K562 (cell line): ENCODE data around the gene BHLHE40. TPM values are rescaled to one million over a fixed set of nuclear protein-coding genes. Genes with fewer than 3 reads are reported as not detected.

ENCODE experiments used
- CSDE1 ChIP-seq, 2 experiments: fragments of 450-650 bp; IDR thresholded peaks; 2 replicates each; pipeline ENCODE4 v1.6.1; 2016; ENCODE audit warnings: mild to moderate bottlenecking in 1 of 2
- DPF2 ChIP-seq: fragments of 450-650 bp; IDR thresholded peaks from 2 replicates; pipeline ENCODE4 v1.6.1; 2016
- ESRRA ChIP-seq: fragments of 450-650 bp; IDR thresholded peaks from 2 replicates; pipeline ENCODE4 v1.6.1; 2014; ENCODE audit warnings: low read depth, mild to moderate bottlenecking, moderate library complexity, borderline replicate concordance
- JUN ChIP-seq, 2 experiments: sonication (generic) in 1 of 2; formaldehyde crosslinking in 1 of 2; IDR thresholded peaks; 2 replicates each; pipeline versions ENCODE4 v1.6.1 to v1.8.0; 2012 to 2022; ENCODE audit warnings: borderline replicate concordance in 2 of 2, mild to moderate bottlenecking in 2 of 2, improper control_type of control experiment in 1 of 2, low read depth in 1 of 2, low read length in 1 of 2, missing genetic modification reagents in 1 of 2
- MAX ChIP-seq: sonication (generic); formaldehyde crosslinking; IDR thresholded peaks from 2 replicates; pipeline ENCODE4 v1.9.0; 2022; ENCODE audit warnings: mild to moderate bottlenecking, missing genetic modification reagents
- PHF20 ChIP-seq: fragments of 450-650 bp; IDR thresholded peaks from 2 replicates; pipeline ENCODE4 v1.6.1; 2018; ENCODE audit not compliant: partially characterized antibody
- PKNOX1 ChIP-seq: fragments of 450-650 bp; IDR thresholded peaks from 2 replicates; pipeline ENCODE4 v1.6.1; 2016
- POLR2AphosphoS5 ChIP-seq: IDR thresholded peaks from 2 replicates; pipeline ENCODE4 v1.6.1; 2011; ENCODE audit warnings: mild to moderate bottlenecking, low read depth, low read length, moderate library complexity; ENCODE audit not compliant: control insufficient read depth, insufficient read depth
- SMAD3 ChIP-seq: fragments of 450-650 bp; formaldehyde crosslinking; conservative IDR thresholded peaks from 2 replicates; pipeline ENCODE4 v1.4.0; 2020; ENCODE audit warnings: mild to moderate bottlenecking
- SMARCE1 ChIP-seq: fragments of 450-650 bp; IDR thresholded peaks from 2 replicates; pipeline ENCODE4 v1.7.1; 2016; ENCODE audit warnings: mild to moderate bottlenecking
- SOX6 ChIP-seq: fragments of 450-650 bp; IDR thresholded peaks from 2 replicates; pipeline ENCODE4 v1.6.1; 2014; ENCODE audit warnings: mild to moderate bottlenecking
- SP2 ChIP-seq: IDR thresholded peaks from 2 replicates; pipeline ENCODE4 v1.6.1; 2011; ENCODE audit warnings: mild to moderate bottlenecking, low read depth, low read length, moderate library complexity; ENCODE audit not compliant: poor library complexity, severe bottlenecking; ENCODE audit errors: extremely low read depth
- STAG1 ChIP-seq: sonication (generic); formaldehyde crosslinking; IDR thresholded peaks from 2 replicates; pipeline ENCODE4 v1.5.0; 2020; ENCODE audit warnings: missing genetic modification reagents, borderline replicate concordance
- TCFL5 ChIP-seq: fragments of 250-450 bp; sonication (Bioruptor Pico); conservative IDR thresholded peaks from 2 replicates; pipeline ENCODE4 v1.6.1; 2021; ENCODE audit warnings: mild to moderate bottlenecking, moderate library complexity, matching md5 sums
- ZNF197 ChIP-seq: fragments of 200-800 bp; sonication (Bioruptor generic); IDR thresholded peaks from 2 replicates; pipeline ENCODE4 v1.6.1; 2016; ENCODE audit warnings: low read depth, missing genetic modification characterization, missing compliant biosample characterization
- ZNF324 ChIP-seq: fragments of 250-450 bp; sonication (Bioruptor Pico); IDR thresholded peaks from 2 replicates; pipeline ENCODE4 v1.4.0; 2020; ENCODE audit warnings: mild to moderate bottlenecking
- ZNF584 ChIP-seq: fragments of 200-800 bp; sonication (Bioruptor generic); IDR thresholded peaks from 2 replicates; pipeline ENCODE4 v1.6.1; 2016; ENCODE audit warnings: low read depth, mild to moderate bottlenecking, missing genetic modification characterization, missing compliant biosample characterization
- polyA plus RNA-seq, 8 experiments: library from polyadenylated mRNA; depleted of rRNA in 4 of 8; stranded (reverse) in 5 of 8; unstranded in 3 of 8; fragments of >200 nt; fragmentation: Nextera tagmentation in 2 of 8; fragmentation: Illumina TruSeq in 1 of 8; extraction: Ambion mirVana in 2 of 8; extraction: Trizol in 1 of 8; gene quantifications; 2 replicates each; pipeline versions ENCODE4 v1.2.1 to v1.2.3, GENCODE V29; 2011 to 2014; ENCODE audit warnings: inconsistent platforms in 1 of 8, missing spikeins in 1 of 8
- total RNA-seq, 7 experiments: library from RNA; depleted of rRNA in 6 of 7; stranded (reverse); fragments of >200 nt in 6 of 7; fragmentation: Illumina TruSeq in 2 of 7; extraction: Trizol in 2 of 7; gene quantifications; 2 replicates each; pipeline versions ENCODE4 v1.2.1 to v1.2.3, GENCODE V29; 2011 to 2021; ENCODE audit warnings: low replicate concordance in 1 of 7
- TF ChIP-seq, protein P1 (sequence below): fragments of 250-450 bp; sonication (Bioruptor Pico); IDR thresholded peaks from 2 replicates; pipeline ENCODE4 v1.4.0; 2020
- TF ChIP-seq, protein P2 (sequence below): fragments of 450-650 bp; IDR thresholded peaks from 2 replicates; pipeline ENCODE4 v1.6.1; 2016; ENCODE audit warnings: low read depth, mild to moderate bottlenecking, moderate library complexity

The BHLHE40 gene
- total and polyA plus RNA-seq, 9 of the 15 experiments (the other 6 are each of a cell fraction or from before 2014, with no cell fraction given): 12.0 to 83.9 (median 31.4) TPM

DNA sequence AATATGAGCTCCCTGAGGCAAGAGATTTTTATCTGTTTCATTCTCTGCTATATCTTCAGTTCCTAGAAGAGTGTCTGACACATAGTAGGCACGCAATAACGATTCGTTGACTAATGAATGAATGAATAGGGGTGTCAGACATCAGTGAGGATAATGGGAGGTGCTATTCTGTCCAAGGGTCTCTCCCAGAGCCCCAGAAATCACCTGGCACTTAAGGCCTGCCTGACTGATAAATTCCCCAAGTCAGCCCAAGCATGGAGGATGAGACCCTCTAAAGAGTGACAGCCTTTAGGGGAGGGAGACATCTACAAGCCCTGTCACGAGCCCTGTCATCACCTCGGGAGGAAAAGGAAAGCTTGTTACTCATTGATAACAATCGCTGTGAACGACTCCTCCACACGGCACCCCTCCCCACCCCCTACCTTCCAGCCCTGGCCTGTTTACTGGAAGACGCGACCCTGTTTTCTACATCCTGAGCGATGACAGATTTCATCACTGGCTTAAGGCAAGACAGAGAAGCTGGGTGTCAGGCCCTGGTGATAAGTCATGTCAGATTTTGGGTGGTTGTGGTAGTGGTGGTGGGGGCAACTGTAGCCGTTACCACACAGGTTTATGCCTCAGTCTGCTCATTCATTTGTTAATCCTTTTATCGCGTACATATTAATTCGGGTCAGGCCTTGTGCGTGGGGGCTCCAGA lies 23.1 kb downstream of the BHLHE40 start (continued):
- TF ChIP-seq STAG1 (no peak), SOX6 (peak; percentile 96), TCFL5 (CRISPR knock-in tag) (0 out of 2 replicates have a peak, but pooled peaks have one; percentile 16), PKNOX1 (peak; percentile 96), SMARCE1 (peak; percentile 98), SP2 (no peak), ZNF324 (CRISPR knock-in tag) (peak; percentile 50), PHF20 (no peak), MAX (CRISPR knock-in tag) (no peak), ZNF584 (peak; percentile 70; the same call in 1 of the 2 replicates), JUN (IDR thresholded peaks at IDR 0.05; ENCODE audit: borderline replicate concordance, low read depth, low read length) (peak; percentile 80), JUN (CRISPR knock-in tag; IDR thresholded peaks at IDR 0.05; ENCODE audit: borderline replicate concordance) (0 out of 2 replicates have a peak, but pooled peaks have one; percentile 59), CSDE1 (IDR thresholded peaks at IDR 0.05) (0 out of 4 replicates have a peak, but pooled peaks of 1 of the 2 experiments have one; percentile 53), SMAD3 (peak; percentile 5), DPF2 (peak; percentile 97), ESRRA (peak; percentile 68; the same call in 1 of the 2 replicates), ZNF197 (CRISPR knock-in tag) (peak; percentile 81; the same call in 1 of the 2 replicates), POLR2AphosphoS5 (peak; percentile 56; the same call in 1 of the 2 replicates)
- TF ChIP-seq, protein P1, sequence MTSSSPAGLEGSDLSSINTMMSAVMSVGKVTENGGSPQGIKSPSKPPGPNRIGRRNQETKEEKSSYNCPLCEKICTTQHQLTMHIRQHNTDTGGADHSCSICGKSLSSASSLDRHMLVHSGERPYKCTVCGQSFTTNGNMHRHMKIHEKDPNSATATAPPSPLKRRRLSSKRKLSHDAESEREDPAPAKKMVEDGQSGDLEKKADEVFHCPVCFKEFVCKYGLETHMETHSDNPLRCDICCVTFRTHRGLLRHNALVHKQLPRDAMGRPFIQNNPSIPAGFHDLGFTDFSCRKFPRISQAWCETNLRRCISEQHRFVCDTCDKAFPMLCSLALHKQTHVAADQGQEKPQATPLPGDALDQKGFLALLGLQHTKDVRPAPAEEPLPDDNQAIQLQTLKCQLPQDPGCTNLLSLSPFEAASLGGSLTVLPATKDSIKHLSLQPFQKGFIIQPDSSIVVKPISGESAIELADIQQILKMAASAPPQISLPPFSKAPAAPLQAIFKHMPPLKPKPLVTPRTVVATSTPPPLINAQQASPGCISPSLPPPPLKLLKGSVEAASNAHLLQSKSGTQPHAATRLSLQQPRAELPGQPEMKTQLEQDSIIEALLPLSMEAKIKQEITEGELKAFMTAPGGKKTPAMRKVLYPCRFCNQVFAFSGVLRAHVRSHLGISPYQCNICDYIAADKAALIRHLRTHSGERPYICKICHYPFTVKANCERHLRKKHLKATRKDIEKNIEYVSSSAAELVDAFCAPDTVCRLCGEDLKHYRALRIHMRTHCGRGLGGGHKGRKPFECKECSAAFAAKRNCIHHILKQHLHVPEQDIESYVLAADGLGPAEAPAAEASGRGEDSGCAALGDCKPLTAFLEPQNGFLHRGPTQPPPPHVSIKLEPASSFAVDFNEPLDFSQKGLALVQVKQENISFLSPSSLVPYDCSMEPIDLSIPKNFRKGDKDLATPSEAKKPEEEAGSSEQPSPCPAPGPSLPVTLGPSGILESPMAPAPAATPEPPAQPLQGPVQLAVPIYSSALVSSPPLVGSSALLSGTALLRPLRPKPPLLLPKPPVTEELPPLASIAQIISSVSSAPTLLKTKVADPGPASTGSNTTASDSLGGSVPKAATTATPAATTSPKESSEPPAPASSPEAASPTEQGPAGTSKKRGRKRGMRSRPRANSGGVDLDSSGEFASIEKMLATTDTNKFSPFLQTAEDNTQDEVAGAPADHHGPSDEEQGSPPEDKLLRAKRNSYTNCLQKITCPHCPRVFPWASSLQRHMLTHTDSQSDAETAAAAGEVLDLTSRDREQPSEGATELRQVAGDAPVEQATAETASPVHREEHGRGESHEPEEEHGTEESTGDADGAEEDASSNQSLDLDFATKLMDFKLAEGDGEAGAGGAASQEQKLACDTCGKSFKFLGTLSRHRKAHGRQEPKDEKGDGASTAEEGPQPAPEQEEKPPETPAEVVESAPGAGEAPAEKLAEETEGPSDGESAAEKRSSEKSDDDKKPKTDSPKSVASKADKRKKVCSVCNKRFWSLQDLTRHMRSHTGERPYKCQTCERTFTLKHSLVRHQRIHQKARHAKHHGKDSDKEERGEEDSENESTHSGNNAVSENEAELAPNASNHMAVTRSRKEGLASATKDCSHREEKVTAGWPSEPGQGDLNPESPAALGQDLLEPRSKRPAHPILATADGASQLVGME: no peak; the same call in 1 of the 2 replicates
- TF ChIP-seq, protein P2, sequence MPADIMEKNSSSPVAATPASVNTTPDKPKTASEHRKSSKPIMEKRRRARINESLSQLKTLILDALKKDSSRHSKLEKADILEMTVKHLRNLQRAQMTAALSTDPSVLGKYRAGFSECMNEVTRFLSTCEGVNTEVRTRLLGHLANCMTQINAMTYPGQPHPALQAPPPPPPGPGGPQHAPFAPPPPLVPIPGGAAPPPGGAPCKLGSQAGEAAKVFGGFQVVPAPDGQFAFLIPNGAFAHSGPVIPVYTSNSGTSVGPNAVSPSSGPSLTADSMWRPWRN: peak; percentile 96
